ENCODE results near the gene ROCK1.

Gene ROCK1

DNA sequence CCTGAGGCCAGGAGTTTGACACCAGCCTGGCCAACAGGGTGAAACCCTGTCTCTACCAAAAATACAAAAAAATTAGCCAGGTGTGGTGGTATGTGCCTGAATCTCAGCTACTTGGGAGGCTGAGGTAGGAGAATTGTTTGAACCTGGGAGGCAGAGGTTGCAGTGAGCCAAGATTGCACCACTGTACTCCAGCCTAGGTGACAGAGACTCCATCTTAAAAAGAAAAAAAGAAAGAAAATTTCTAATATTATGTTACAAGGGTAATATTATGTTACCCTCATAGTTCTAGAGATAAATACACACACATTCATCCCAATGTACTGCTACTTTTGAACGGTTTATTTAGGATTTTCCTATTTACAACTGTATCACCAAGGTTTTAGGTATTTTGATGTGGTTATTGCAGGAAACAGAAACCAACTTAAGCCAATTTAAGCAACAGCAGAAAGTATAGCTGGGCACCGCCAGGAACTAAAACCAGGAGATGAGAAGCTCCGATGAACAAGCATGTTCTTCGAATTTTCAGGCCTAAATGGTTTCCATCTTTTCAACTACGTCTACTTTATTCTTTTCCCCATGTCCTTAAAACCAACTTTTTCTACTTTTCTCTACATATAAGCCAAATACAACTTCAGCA lies 11.8 kb upstream of the ROCK1 start:
- TF ChIP-seq POLR2A (IDR thresholded peaks at IDR 0.05; ENCODE audit: low read depth, low read length) (no peak), POLR2AphosphoS5 (IDR thresholded peaks at IDR 0.05; ENCODE audit: low read depth, low read length) (no peak), TAF1 (IDR thresholded peaks at IDR 0.05; ENCODE audit: borderline replicate concordance, low read depth, low read length) (no peak)
- FAIRE-seq, result no peak
- DNase-seq (ENCODE audit: insufficient read length), result no peak

DNA sequence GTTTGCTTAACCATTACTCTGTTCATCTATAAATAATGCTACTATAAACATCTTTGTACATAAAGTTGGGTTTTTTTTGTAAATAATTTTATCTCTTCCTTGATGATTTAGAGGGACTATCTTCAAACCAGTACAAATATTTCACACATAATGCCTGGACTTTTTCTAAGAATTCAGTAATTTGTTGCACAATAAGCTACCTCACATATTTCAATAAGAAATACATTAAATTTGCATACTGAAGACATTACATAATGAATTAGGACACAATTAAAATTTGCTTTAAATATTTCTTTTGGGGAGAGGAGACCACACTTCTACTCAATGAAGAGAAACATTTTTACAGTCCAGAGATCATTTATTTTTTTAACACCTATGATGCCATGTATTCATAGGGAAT lies 7.2 kb upstream of the ROCK1 start:
- TF ChIP-seq POLR2AphosphoS5 (IDR thresholded peaks at IDR 0.05; ENCODE audit: low read depth, low read length) (no peak), POLR2A (IDR thresholded peaks at IDR 0.05; ENCODE audit: low read depth, low read length) (no peak), TAF1 (IDR thresholded peaks at IDR 0.05; ENCODE audit: borderline replicate concordance, low read depth, low read length) (no peak)
- no peak for FAIRE-seq
- DNase-seq (ENCODE audit: insufficient read length), result no peak

DNA sequence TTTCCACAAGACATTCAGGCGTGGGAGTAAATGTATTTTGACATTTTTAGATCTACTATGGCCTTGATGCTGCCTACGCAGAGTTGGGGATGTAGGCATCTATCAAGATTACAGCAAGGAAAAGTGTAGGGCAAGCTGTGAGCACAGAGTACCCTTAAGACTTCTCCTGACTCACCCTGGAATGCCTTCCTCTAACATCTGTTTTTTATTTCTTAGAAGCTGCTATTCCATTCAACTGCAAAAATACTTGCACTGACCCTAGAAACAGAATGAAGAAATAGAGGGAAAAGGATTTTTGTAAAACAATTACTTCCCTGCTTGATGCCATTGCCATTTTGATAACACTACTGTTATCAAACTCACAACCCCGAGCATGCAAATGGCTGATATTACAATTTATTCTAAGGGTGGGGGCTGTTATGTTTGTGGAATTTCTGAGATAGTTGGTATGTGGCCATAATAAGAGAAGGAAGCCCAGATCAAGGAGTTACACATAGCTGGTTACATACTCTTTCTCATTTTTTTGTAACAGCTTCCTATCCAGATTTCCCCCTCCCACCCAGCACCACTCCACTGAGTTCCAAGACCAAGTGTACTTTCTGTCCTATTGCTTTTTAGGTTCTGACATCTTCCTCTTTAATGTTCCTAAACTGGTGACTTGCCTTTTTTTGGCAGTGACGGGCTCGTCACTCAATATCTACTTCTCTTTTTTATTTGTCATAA lies 6.0 kb upstream of the ROCK1 start:
- TF ChIP-seq POLR2AphosphoS5 (IDR thresholded peaks at IDR 0.05; ENCODE audit: low read depth, low read length), result no peak
- no peak for TF ChIP-seq TAF1 (IDR thresholded peaks at IDR 0.05; ENCODE audit: borderline replicate concordance, low read depth, low read length)
- no peak for TF ChIP-seq POLR2A (IDR thresholded peaks at IDR 0.05; ENCODE audit: low read depth, low read length)
- DNase-seq (ENCODE audit: insufficient read length) (no peak), FAIRE-seq (no peak)

- FAIRE-seq, result no peak
- no peak for TF ChIP-seq POLR2A (IDR thresholded peaks at IDR 0.05; ENCODE audit: low read depth, low read length)
- no peak for TF ChIP-seq POLR2AphosphoS5 (IDR thresholded peaks at IDR 0.05; ENCODE audit: low read depth, low read length)
- TF ChIP-seq TAF1 (IDR thresholded peaks at IDR 0.05; ENCODE audit: borderline replicate concordance, low read depth, low read length), result no peak
- DNase-seq (ENCODE audit: insufficient read length), result no peak
Measured at GRCh38 chr18:21115519-21116411, 4.2 kb upstream of the ROCK1 start.

- DNase-seq (ENCODE audit: insufficient read length) (no peak), FAIRE-seq (peak; percentile 40)
- TF ChIP-seq TAF1 (IDR thresholded peaks at IDR 0.05; ENCODE audit: borderline replicate concordance, low read depth, low read length) (no peak), POLR2A (IDR thresholded peaks at IDR 0.05; ENCODE audit: low read depth, low read length) (no peak), POLR2AphosphoS5 (IDR thresholded peaks at IDR 0.05; ENCODE audit: low read depth, low read length) (no peak)
Measured at GRCh38 chr18:21112543-21113105, 1.0 kb upstream of the ROCK1 start.

DNA sequence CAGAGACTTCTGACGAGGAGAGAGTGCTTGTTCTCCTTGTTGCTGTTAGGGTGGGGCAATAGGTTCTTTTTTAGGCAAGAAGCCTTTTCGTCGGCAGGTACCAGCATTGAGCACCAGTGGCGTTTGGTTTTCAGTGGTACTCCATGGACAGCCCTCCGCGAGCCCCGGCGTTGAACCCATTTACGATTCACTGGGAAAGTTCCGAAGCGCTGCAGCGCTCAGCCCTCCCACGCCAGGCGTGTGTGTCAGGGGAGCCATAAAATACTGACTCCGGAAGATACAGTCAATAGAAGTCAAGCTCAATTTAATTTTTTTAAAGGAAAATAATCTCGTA lies 494 bp upstream of the ROCK1 start:
- no peak for TF ChIP-seq POLR2AphosphoS5 (IDR thresholded peaks at IDR 0.05; ENCODE audit: low read depth, low read length)
- TF ChIP-seq TAF1 (IDR thresholded peaks at IDR 0.05; ENCODE audit: borderline replicate concordance, low read depth, low read length), result no peak
- no peak for TF ChIP-seq POLR2A (IDR thresholded peaks at IDR 0.05; ENCODE audit: low read depth, low read length)
- no peak for DNase-seq (ENCODE audit: insufficient read length)
- peak; percentile 27 for FAIRE-seq

GRCh38 chr18:21110713-21111345 lies 784 bp downstream of the ROCK1 start:
- DNase-seq (ENCODE audit: insufficient read length) (peak; percentile 19), FAIRE-seq (peak; percentile 86)
- TF ChIP-seq POLR2AphosphoS5 (IDR thresholded peaks at IDR 0.05; ENCODE audit: low read depth, low read length) (no peak), TAF1 (IDR thresholded peaks at IDR 0.05; ENCODE audit: borderline replicate concordance, low read depth, low read length) (0 out of 2 replicates have a peak, but pooled peaks have one; percentile 19)

GRCh38 chr18:21109936-21110712 lies 1.5 kb downstream of the ROCK1 start:
- no peak for FAIRE-seq
- no peak for DNase-seq (ENCODE audit: insufficient read length)
- no peak for TF ChIP-seq POLR2AphosphoS5 (IDR thresholded peaks at IDR 0.05; ENCODE audit: low read depth, low read length)
- no peak for TF ChIP-seq TAF1 (IDR thresholded peaks at IDR 0.05; ENCODE audit: borderline replicate concordance, low read depth, low read length)
- TF ChIP-seq POLR2A (IDR thresholded peaks at IDR 0.05; ENCODE audit: low read depth, low read length), result no peak

- FAIRE-seq (peak; percentile 42), DNase-seq (ENCODE audit: insufficient read length) (no peak)
- TF ChIP-seq POLR2AphosphoS5 (IDR thresholded peaks at IDR 0.05; ENCODE audit: low read depth, low read length) (no peak), POLR2A (IDR thresholded peaks at IDR 0.05; ENCODE audit: low read depth, low read length) (no peak), TAF1 (IDR thresholded peaks at IDR 0.05; ENCODE audit: borderline replicate concordance, low read depth, low read length) (no peak)
Measured at GRCh38 chr18:21105936-21106335, 5.7 kb downstream of the ROCK1 start.

GRCh38 chr18:21101172-21101571 lies 10.4 kb downstream of the ROCK1 start:
- DNase-seq (ENCODE audit: insufficient read length), result no peak
- no peak for FAIRE-seq
- TF ChIP-seq TAF1 (IDR thresholded peaks at IDR 0.05; ENCODE audit: borderline replicate concordance, low read depth, low read length), result no peak
- no peak for TF ChIP-seq POLR2A (IDR thresholded peaks at IDR 0.05; ENCODE audit: low read depth, low read length)
- TF ChIP-seq POLR2AphosphoS5 (IDR thresholded peaks at IDR 0.05; ENCODE audit: low read depth, low read length), result no peak
